ENCODE measurements around the gene KIF16B. TPM values are rescaled to one million over a fixed set of nuclear protein-coding genes. Genes with fewer than 3 reads are reported as not detected.

KIF16B gene
- total RNA-seq, 2 donors from 2014 or later, result 6.9 to 9.8 TPM

DNA sequence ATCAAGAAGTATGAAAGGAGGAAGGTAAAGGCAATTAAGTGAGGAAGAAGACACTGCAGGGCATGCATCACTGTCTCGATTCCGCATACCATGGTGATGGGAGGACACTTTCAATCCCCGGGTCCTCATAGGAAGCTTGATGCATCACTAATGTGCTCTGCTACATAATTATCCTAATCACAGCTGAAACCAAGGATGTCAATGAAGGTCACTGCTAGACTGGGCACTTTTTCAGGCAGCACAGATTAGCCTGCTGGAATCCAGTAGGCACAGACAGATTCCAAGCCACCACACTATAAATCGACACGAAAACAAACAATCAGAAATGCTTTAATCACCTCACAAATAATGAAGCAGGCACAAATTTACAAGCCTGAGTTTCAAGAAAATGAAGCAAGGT, 206.7 kb downstream of the KIF16B start:
- Mint-ChIP-seq H3K4me1 (no peaks in the 10 kb centered on the region), H3K27me3 (no peaks in the 10 kb centered on the region), H3K27ac (no peak overlapping the region), H3K4me3 (no peak overlapping the region), H3K9me3 (no peaks in the 10 kb centered on the region), H3K36me3 (ENCODE audit: low read depth) (peaks cover 50% of the 10 kb centered on the region)
- ATAC-seq (replicated peaks), result no peak

DNA sequence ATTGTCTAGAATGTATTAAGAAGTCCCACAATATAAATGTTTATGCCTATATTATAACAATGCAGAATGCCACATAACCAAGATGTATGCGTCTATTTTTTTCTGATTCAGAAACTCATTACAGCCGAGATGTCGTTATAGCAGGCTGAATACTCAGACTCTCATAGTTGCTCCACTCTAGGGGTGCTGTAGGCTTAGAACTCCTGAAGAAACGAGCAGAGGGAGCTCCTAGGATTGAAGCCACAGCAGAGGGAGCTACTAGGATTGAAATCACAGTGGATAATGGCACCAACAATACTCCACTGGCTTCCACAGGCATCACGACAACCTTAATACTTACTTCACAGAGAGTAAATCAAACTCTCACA, 208.9 kb downstream of the KIF16B start:
- Mint-ChIP-seq H3K9me3 (no peaks in the 10 kb centered on the region), H3K27ac (no peak overlapping the region), H3K4me3 (no peak overlapping the region), H3K36me3 (ENCODE audit: low read depth) (peaks cover 37% of the 10 kb centered on the region), H3K27me3 (no peaks in the 10 kb centered on the region), H3K4me1 (no peaks in the 10 kb centered on the region)
- ATAC-seq (replicated peaks), result no peak

DNA sequence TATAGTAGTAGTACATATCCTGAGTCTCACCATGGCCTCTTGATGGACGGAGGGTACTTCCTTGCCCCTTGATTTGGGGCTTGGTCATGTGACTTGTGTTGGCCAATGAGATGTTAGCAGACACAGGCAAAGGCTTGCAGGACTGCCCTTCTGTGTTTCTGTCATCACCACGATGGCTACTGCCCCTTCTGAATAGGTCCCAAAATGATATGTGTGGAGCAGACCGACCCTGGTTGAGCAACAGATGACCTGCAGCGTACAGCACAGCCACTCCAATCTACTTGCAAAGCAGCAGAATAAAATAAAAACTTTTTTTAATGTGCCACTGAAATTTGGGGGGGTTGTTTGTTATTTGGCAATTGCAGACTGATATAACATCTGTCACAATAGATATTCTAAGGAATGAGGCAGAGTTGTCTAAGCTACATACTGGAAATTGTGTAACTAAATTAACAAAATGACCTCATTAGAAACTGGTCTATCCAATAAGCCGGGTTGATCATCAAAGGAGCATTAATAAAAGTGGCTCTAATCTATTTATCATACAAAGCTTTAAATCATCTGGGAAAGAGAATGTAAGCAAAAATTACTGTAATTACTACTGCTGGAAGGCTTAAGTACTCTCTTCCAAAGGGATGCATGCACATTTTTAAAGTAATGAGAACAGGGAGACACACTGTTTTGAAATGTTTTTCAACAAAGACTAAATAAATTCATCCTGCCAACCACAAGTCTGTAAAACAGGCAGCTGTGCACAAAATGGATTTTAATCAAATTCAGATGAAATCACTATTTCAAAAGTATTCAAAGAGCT, 209.5 kb downstream of the KIF16B start:
- Mint-ChIP-seq H3K36me3 (ENCODE audit: low read depth) (peaks cover 31% of the 10 kb centered on the region), H3K4me3 (no peak overlapping the region), H3K9me3 (no peaks in the 10 kb centered on the region), H3K27me3 (no peaks in the 10 kb centered on the region), H3K27ac (no peak overlapping the region), H3K4me1 (no peaks in the 10 kb centered on the region)
- ATAC-seq (replicated peaks), result no peak

DNA sequence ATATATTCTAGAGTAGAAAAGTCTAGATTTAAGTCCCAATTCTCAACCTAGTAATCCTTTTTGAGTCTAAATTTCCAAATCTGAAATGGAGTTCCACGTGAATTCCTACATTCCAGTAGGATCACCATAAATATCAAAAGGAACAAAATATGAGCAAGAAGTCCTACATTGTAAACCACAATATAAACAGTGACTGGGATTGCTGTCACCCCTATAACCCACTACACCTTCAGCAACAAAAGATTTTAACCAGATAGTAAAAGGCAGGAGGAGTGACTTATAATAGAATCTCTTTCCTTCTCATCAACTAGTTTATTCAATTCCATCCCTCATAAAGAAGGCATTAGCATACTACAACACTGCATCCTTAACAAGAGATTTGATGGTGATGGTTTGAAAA, 210.6 kb downstream of the KIF16B start:
- no peak for ATAC-seq (replicated peaks)
- H3K27me3 Mint-ChIP-seq, result no peaks in the 10 kb centered on the region
- H3K4me3 Mint-ChIP-seq, result no peak overlapping the region
- peaks cover 20% of the 10 kb centered on the region for H3K36me3 Mint-ChIP-seq (ENCODE audit: low read depth)
- no peaks in the 10 kb centered on the region for H3K9me3 Mint-ChIP-seq
- no peaks in the 10 kb centered on the region for H3K4me1 Mint-ChIP-seq
- no peak overlapping the region for H3K27ac Mint-ChIP-seq

DNA sequence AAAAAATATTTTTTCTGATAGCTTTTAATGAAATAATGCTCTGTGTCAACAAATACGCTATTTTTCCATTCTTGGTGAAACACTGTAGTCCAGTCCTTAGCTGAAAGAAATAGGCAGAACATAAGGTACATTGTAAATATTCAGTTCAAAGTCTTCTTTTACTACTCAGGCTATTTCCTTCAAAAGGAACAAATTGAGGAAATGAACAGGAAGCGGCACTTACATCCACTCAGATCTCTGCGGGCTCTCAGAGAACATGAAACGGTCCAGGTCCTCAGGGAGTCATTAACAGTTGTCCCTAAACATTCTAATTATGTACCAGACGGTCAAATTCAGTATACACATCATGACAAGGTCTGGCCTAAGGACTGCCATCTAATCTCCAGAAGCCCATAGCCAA, 212.6 kb downstream of the KIF16B start:
- no peak overlapping the region for H3K27ac Mint-ChIP-seq
- no peaks in the 10 kb centered on the region for H3K27me3 Mint-ChIP-seq
- H3K4me3 Mint-ChIP-seq, result no peak overlapping the region
- H3K9me3 Mint-ChIP-seq, result no peaks in the 10 kb centered on the region
- no peaks in the 10 kb centered on the region for H3K4me1 Mint-ChIP-seq
- H3K36me3 Mint-ChIP-seq (ENCODE audit: low read depth), result peaks cover 4% of the 10 kb centered on the region
- ATAC-seq (replicated peaks), result no peak

DNA sequence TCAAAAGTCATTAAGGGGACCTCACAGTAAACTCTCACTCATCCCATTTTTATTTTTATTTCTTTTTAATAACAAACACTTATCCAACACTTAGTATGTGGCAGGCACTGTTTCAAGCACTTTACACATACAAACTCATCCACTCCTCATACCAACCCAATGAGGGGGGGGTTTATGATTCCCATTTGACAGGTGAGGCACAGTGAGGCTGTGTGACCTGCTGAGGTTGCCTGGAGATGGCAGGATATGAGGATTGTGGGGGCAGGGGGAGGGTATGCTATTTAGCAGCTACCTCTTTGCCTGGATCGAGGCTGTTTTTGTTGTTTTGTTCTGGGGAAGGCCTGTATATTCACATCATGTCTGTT, 219.8 kb downstream of the KIF16B start:
- ATAC-seq (replicated peaks), result no peak
- Mint-ChIP-seq H3K4me1 (no peaks in the 10 kb centered on the region), H3K9me3 (no peaks in the 10 kb centered on the region), H3K27ac (no peak overlapping the region), H3K4me3 (no peak overlapping the region), H3K27me3 (no peaks in the 10 kb centered on the region), H3K36me3 (ENCODE audit: low read depth) (peaks cover 4% of the 10 kb centered on the region)

DNA sequence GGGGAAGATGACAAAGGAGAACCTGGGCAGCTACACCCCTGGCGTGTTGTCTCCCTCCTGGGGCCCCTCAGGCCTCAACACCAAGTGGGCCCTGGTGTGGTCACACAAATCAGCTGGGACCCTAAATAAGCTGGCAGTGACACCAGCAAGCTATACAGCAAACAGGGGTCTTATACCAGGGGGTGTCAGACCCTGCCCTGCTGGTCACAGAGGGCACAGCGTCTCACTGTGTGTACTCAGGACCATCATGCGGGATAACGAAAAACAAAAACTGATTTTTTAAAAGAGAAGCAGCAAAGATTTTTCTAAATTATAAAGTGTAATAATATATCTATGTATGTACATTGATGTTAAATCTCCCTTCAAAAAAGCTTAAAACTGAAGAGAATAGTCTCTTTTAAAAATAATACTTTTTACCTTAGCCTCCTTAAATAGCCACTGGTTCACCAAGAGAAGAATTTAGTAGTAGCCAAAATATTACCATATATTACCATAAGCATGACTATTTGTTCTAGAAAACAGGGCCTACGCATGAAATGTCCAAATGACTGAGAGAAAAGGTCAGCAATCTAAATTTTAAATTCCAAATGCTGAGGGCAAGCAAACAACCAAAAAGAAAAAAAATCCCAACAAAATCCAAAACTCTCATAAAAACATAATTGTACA, 220.4 kb downstream of the KIF16B start:
- Mint-ChIP-seq H3K4me3 (no peak overlapping the region), H3K4me1 (no peaks in the 10 kb centered on the region), H3K36me3 (ENCODE audit: low read depth) (peaks cover 4% of the 10 kb centered on the region), H3K9me3 (no peaks in the 10 kb centered on the region), H3K27me3 (no peaks in the 10 kb centered on the region), H3K27ac (no peak overlapping the region)
- ATAC-seq (replicated peaks), result no peak

DNA sequence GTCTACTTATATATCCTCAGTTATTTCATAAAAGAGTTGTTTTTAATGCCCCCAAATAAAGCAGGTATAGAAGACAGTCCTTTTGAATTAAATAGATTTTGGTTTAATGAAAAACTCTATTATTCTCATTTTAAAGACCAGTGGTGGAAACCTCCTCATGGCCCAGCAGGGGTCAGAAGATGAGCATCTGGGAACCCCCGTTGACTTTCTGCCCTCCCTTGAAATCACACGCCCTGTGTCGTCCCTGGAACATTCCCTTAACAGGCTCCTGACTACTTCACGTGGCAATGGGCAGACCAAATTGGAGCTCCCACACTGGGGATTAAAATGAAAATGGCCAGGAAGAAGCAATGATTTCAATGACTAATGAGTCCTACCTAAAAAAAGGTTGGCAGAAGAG, 220.9 kb downstream of the KIF16B start:
- Mint-ChIP-seq H3K27me3 (no peaks in the 10 kb centered on the region), H3K4me3 (no peak overlapping the region), H3K4me1 (no peaks in the 10 kb centered on the region), H3K27ac (no peak overlapping the region), H3K36me3 (ENCODE audit: low read depth) (peaks cover 4% of the 10 kb centered on the region), H3K9me3 (no peaks in the 10 kb centered on the region)
- ATAC-seq (replicated peaks), result no peak

DNA sequence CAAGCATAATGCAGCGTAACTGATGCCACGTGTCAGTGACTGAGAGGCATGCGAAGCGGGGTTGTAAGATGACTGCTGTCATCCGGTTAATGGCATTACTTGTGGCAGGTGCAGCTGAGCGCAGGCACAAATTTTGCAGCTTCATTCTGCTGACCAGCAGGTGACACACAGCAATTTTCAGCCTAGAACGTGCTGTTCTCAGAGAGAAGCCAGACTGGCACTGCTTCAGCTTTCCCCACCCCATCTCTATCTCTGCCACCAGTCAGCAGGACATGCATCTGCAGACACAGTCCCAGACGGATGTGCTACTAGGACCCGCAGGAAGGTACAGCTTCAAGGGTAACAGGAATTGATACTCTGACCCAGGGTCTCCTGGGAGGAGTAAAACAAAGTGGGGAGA, 221.8 kb downstream of the KIF16B start:
- no peaks in the 10 kb centered on the region for H3K9me3 Mint-ChIP-seq
- no peak overlapping the region for H3K27ac Mint-ChIP-seq
- ATAC-seq (replicated peaks), result no peak
- H3K4me3 Mint-ChIP-seq, result no peak overlapping the region
- H3K4me1 Mint-ChIP-seq, result no peaks in the 10 kb centered on the region
- H3K27me3 Mint-ChIP-seq, result no peaks in the 10 kb centered on the region
- H3K36me3 Mint-ChIP-seq (ENCODE audit: low read depth), result peaks cover 4% of the 10 kb centered on the region

DNA sequence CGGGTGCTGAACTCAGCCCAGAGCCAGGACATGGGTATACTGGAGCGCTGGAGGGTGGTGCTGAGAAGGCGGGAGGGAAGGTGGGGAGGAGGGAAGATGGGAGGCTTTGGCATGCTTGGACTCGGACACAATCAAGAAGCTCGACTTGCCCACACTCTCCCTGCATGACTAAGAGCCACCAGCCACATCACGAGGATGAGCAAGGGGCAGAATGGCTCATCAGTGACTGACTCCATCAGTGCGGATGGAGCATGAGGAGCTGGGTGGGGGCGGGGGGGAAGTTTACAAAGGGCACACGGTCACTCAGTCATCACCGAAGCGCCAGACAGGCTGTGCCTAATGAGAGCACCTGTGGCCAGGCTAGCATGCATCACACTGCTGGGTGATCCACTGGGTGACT, 222.8 kb downstream of the KIF16B start:
- peaks cover 4% of the 10 kb centered on the region for H3K36me3 Mint-ChIP-seq (ENCODE audit: low read depth)
- no peaks in the 10 kb centered on the region for H3K27me3 Mint-ChIP-seq
- no peaks in the 10 kb centered on the region for H3K4me1 Mint-ChIP-seq
- H3K4me3 Mint-ChIP-seq, result no peak overlapping the region
- no peaks in the 10 kb centered on the region for H3K9me3 Mint-ChIP-seq
- H3K27ac Mint-ChIP-seq, result no peak overlapping the region
- ATAC-seq (replicated peaks), result no peak

DNA sequence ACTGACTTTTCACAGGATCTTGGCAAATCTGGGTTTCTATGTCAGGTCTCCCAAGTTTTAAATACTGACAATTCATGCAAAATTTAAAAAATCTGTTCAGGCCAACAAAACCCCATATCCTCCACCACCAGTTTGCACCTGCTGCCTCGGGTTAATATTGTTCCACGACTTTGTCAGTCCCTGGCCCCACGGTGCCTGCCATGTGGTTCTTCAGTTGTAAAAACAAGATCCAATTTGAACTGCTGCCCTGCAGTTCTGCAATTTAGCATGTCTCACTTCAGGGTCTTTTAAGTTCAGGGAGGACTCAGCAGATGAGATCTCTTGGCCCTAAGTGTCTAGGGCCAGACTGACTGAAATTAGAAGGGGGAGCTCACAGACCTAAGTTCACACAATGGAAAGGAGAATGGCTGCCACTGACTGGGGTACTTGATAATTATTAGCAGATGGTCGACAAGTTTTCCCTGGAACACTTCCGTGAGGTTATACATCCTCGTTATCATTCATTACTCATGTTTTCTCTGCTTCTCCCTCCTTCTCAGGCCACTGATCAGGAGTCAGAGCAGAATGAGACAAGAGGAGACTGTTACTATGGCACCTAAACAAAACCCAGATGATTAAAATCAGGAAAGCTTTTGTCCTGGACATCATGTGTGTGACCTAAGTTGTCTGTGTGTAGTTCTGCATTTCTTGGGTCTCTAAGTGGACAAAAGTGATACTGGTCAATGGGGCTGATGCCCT, 223.6 kb downstream of the KIF16B start:
- no peaks in the 10 kb centered on the region for H3K9me3 Mint-ChIP-seq
- H3K27ac Mint-ChIP-seq, result no peak overlapping the region
- ATAC-seq (replicated peaks), result no peak
- no peak overlapping the region for H3K4me3 Mint-ChIP-seq
- H3K27me3 Mint-ChIP-seq, result no peaks in the 10 kb centered on the region
- H3K36me3 Mint-ChIP-seq (ENCODE audit: low read depth), result peaks cover 4% of the 10 kb centered on the region
- H3K4me1 Mint-ChIP-seq, result no peaks in the 10 kb centered on the region

DNA sequence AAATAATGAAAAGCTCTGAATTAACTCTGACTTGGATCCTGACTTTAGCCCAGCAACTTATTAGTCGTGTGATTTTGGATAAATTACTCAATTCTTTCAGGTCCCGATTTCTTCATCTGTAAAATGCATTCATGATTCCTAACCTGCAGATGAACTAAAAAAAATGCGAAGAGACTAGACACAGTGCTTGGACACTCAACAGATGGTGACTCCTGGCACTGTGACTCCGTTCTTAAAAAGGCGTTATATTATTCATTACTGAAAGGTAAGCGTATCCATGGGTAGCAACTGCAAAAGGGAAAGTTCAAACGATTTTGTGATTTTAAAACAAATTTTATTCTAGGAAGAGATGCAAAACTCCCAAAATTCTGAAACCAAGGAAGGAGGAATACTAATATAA, 226.3 kb downstream of the KIF16B start:
- Mint-ChIP-seq H3K4me1 (no peaks in the 10 kb centered on the region), H3K27ac (no peak overlapping the region), H3K9me3 (no peaks in the 10 kb centered on the region), H3K27me3 (no peaks in the 10 kb centered on the region), H3K4me3 (no peak overlapping the region), H3K36me3 (ENCODE audit: low read depth) (no peaks in the 10 kb centered on the region)
- no peak for ATAC-seq (replicated peaks)

DNA sequence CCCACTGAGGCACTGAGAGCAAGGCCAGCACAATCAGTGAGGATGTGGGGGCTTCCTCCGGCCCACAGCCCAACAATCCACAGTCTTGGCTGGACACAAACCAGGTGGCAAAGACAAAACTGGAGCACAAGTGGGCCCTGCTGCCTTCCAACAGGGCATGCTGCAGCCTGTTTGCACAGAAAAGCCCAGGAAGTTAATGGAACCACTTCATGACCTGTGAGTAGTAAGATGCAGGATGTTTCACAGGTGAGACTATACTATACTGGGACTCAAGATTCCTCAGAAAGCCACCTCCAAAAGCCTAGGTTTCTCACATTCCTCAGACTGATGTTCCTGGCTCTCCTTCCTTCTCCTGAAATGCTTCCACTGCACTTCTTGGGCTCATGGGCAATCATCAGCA, 235.5 kb downstream of the KIF16B start:
- Mint-ChIP-seq H3K36me3 (ENCODE audit: low read depth) (peaks cover 47% of the 10 kb centered on the region), H3K4me1 (no peaks in the 10 kb centered on the region), H3K4me3 (no peak overlapping the region), H3K27ac (no peak overlapping the region), H3K9me3 (peaks cover 16% of the 10 kb centered on the region), H3K27me3 (no peaks in the 10 kb centered on the region)
- no peak for ATAC-seq (replicated peaks)

DNA sequence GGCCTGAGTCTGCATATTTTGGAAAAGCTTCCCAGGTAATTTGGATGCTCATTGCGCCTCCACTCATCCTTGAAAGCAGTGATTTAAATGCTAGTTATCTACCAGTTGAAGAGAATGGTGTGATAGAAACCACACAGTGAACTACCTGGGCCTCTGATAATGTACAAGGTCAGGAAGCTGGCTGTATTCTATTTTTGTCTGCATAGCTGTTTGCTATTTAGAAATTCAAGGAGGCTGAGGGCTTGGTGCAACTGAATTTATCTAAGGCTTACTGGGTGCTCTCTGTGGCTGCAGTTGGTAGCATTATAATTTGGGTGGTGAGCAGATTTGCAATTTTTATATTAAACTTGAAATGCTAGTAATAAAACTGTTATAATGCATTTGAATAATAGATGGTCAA, 245.6 kb downstream of the KIF16B start:
- peaks cover 33% of the 10 kb centered on the region for H3K36me3 Mint-ChIP-seq (ENCODE audit: low read depth)

DNA sequence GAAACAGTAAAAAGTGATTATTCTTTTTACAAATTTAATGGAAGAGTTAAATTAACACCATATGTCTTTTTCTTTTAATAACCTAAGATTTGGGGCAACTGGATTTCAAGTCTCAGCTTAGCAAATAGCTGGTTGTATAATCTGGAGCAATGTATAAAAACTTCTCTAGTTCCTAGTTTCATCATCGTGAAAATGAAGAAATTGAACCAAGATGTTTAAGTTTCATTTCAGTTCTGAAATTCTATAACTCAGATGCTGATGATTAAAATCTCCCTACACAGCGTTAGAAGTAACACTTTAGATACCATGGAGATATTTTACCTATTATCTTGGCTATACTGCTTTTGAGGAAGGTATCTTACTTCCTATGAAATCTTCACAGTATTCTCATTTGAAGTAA, 252.0 kb downstream of the KIF16B start:
- Mint-ChIP-seq H3K27ac (no peak overlapping the region), H3K27me3 (no peaks in the 10 kb centered on the region), H3K4me1 (no peaks in the 10 kb centered on the region), H3K9me3 (peaks cover 6% of the 10 kb centered on the region), H3K36me3 (ENCODE audit: low read depth) (peaks cover 19% of the 10 kb centered on the region), H3K4me3 (no peak overlapping the region)
- no peak for ATAC-seq (replicated peaks)

More for the DNA sequence above, 245.6 kb downstream of the KIF16B start:
- H3K9me3 Mint-ChIP-seq, result peaks cover 6% of the 10 kb centered on the region
- H3K4me3 Mint-ChIP-seq, result no peak overlapping the region
- ATAC-seq (replicated peaks), result no peak
- no peak overlapping the region for H3K27ac Mint-ChIP-seq
- no peaks in the 10 kb centered on the region for H3K27me3 Mint-ChIP-seq
- H3K4me1 Mint-ChIP-seq, result no peaks in the 10 kb centered on the region

All from activated T-helper 17 cell treated with anti-CD3 and anti-CD28 coated beads, Interleukin-2, amount 50 U/mL, for 72 hours (primary cell).